GM12878 (cell line): ENCODE data around the gene GRK5. TPM values are rescaled to one million over a fixed set of nuclear protein-coding genes. Genes with fewer than 3 reads are reported as not detected.
A peak's percentile ranks its signal among the peaks of the same experiment; 100 is the strongest.

Experiments used
- ATAC-seq: fragments of 200-7000 bp; cut with Tn5 transposase; 3 replicates; pipeline ENCODE4 v1.9.1; 2020; ENCODE audit warnings: mild to moderate bottlenecking, moderate library complexity
- BruUV-seq: library from RNA; stranded (reverse); fragments of 400-500 nt; replicated peaks from 2 replicates; lab custom pipeline; 2021; lab: Mats Ljungman, UMichigan
- CTCF ChIA-PET: fragments of 300-600 bp; sonication (Branson Sonifier 250); formaldehyde crosslinking; extraction: SDS; loops from one replicate; lab custom pipeline; 2021; ENCODE audit warnings: inconsistent platforms; lab: Yijun Ruan, JAX
- POLR2A ChIA-PET: fragments of 350-600 bp; formaldehyde crosslinking; extraction: SDS; loops from one replicate; lab custom pipeline; 2021; ENCODE audit warnings: inconsistent platforms; lab: Charles Lee
- RAD21 ChIA-PET: fragments of 300-600 bp; sonication (Branson Sonifier 250); formaldehyde crosslinking; loops from one replicate; lab custom pipeline; 2023; ENCODE audit warnings: antibody characterized with exemption; ENCODE audit not compliant: unreplicated experiment; lab: Charles Lee
- SMC1A ChIA-PET: fragments of 300-600 bp; sonication (Branson Sonifier 250); formaldehyde crosslinking; loops from one replicate; lab custom pipeline; 2023; ENCODE audit not compliant: unreplicated experiment, uncharacterized antibody; lab: Charles Lee
- DNase-seq: peaks from one replicate; pipeline ENCODE4 v3.0.0-alpha.2; 2011; ENCODE audit warnings: low read depth, low spot score
- FAIRE-seq: peaks from 3 replicates; lab custom pipeline; 2011; peaks lifted over from hg19 to GRCh38; lab: Jason Lieb, UNC
- H2AFZ ChIP-seq: 2 replicates; pipeline ENCODE4 v1.6.0; 2011; ENCODE audit warnings: low read depth, low read length, control low read depth; ENCODE audit not compliant: control insufficient read depth
- H3K27ac ChIP-seq: 2 replicates; pipeline ENCODE4 v1.5.1; 2011; ENCODE audit warnings: control low read depth; ENCODE audit not compliant: control insufficient read depth, insufficient read depth
- H3K27me3 ChIP-seq, 2 experiments: replicated peaks in 1 of 2; 2 replicates each; pipeline versions ENCODE4 v1.6.0 to v1.6.1; 2011; ENCODE audit warnings: low read length in 1 of 2; ENCODE audit not compliant: control insufficient read depth in 2 of 2, insufficient read depth in 2 of 2
- H3K36me3 ChIP-seq, 2 experiments: 2 replicates each; pipeline ENCODE4 v1.5.1; 2011; ENCODE audit warnings: low read length in 1 of 2; ENCODE audit not compliant: control insufficient read depth in 2 of 2, insufficient read depth in 2 of 2
- H3K4me1 ChIP-seq: 2 replicates; pipeline ENCODE4 v1.6.1; 2011; ENCODE audit warnings: mild to moderate bottlenecking, low read length, moderate library complexity, mixed read lengths; ENCODE audit not compliant: control insufficient read depth, insufficient read depth
- H3K4me2 ChIP-seq: 2 replicates; pipeline ENCODE4 v1.6.0; 2011; ENCODE audit warnings: control low read depth; ENCODE audit not compliant: control insufficient read depth, insufficient read depth
- H3K4me3 ChIP-seq: fragments of 200-600 bp; sonication (generic); 2 replicates; pipeline ENCODE4 v1.5.1; 2016
- H3K79me2 ChIP-seq: 2 replicates; pipeline ENCODE4 v1.6.0; 2011; ENCODE audit warnings: low read length; ENCODE audit not compliant: control insufficient read depth, insufficient read depth
- H3K9ac ChIP-seq: 2 replicates; pipeline ENCODE4 v1.8.0; 2011; ENCODE audit warnings: low read length, control low read depth, mixed read lengths; ENCODE audit not compliant: control insufficient read depth, insufficient read depth
- H3K9me3 ChIP-seq: replicated peaks from 3 replicates; pipeline ENCODE4 v1.5.1; 2011; ENCODE audit warnings: mild to moderate bottlenecking, low read length; ENCODE audit not compliant: control insufficient read depth, insufficient read depth
- H4K20me1 ChIP-seq: 2 replicates; pipeline ENCODE4 v1.6.0; 2011; ENCODE audit not compliant: control insufficient read depth, insufficient read depth
- BACH1 ChIP-seq: fragments of 450-650 bp; IDR thresholded peaks from 2 replicates; pipeline ENCODE4 v1.6.1; 2017; ENCODE audit warnings: mild to moderate bottlenecking, borderline replicate concordance
- CEBPZ ChIP-seq: fragments of 150-350 bp; IDR thresholded peaks from 2 replicates; pipeline ENCODE4 v1.6.1; 2016; ENCODE audit warnings: low read depth, low read length
- GABPA ChIP-seq: IDR thresholded peaks from 2 replicates; pipeline ENCODE4 v1.6.1; 2014; ENCODE audit warnings: antibody characterized with exemption, low read depth, mild to moderate bottlenecking, inconsistent platforms
- MXI1 ChIP-seq: fragments of 150-350 bp; IDR thresholded peaks from 2 replicates; pipeline ENCODE4 v1.6.1; 2011; ENCODE audit warnings: low read depth, mild to moderate bottlenecking, inconsistent platforms, low read length, improper control_type of control experiment
- NRF1 ChIP-seq: conservative IDR thresholded peaks from 2 replicates; pipeline ENCODE4 v1.6.1; 2011; ENCODE audit warnings: mild to moderate bottlenecking, low read depth, low read length, improper control_type of control experiment
- POLR2A ChIP-seq: IDR thresholded peaks from 2 replicates; pipeline ENCODE4 v1.6.1; 2011; ENCODE audit warnings: low read depth, mild to moderate bottlenecking, low read length
- SRF ChIP-seq, 2 experiments: IDR thresholded peaks; 2 replicates each; pipeline ENCODE4 v1.6.1; 2011; ENCODE audit warnings: low read depth in 2 of 2, low read length in 2 of 2, mild to moderate bottlenecking in 1 of 2, moderate library complexity in 1 of 2
- YBX1 ChIP-seq: fragments of 450-650 bp; IDR thresholded peaks from 2 replicates; pipeline ENCODE4 v1.6.1; 2016; ENCODE audit warnings: antibody characterized with exemption
- ZZZ3 ChIP-seq: IDR thresholded peaks from 2 replicates; pipeline ENCODE4 v1.6.1; 2011; ENCODE audit warnings: low read depth; ENCODE audit not compliant: control insufficient read depth, insufficient read length
- WGBS: methylation state at CpG from one replicate; pipeline ENCODE4 v1.1.6; 2016; ENCODE audit warnings: low lambda C conversion rate; ENCODE audit not compliant: insufficient replicate concordance, insufficient coverage; ENCODE audit errors: missing lambda C conversion rate; 5-methylcytosine and 5-hydroxymethylcytosine counted together
- in situ Hi-C: fragments of 300-500 bp; cut with MboI; formaldehyde crosslinking; loops from 9 replicates; pipeline ENCODE4 v1.14.3; 2018; ENCODE audit warnings: mixed read lengths
- intact Hi-C: fragments of 100-400 bp; cut with micrococcal nuclease; formaldehyde crosslinking; loops from one replicate; pipeline ENCODE4 v1.14.2; 2022; ENCODE audit not compliant: unreplicated experiment
- polyA plus RNA-seq, 11 experiments: library from polyadenylated mRNA; depleted of rRNA in 4 of 11; unstranded in 6 of 11; stranded (reverse) in 5 of 11; fragments of >200 nt; fragmentation: Nextera tagmentation in 4 of 11; fragmentation: Illumina TruSeq in 1 of 11; extraction: Ambion mirVana in 4 of 11; extraction: Trizol in 1 of 11; gene quantifications; 1 replicate in 1 of 11; 2 replicates in 10 of 11; pipeline versions ENCODE4 v1.2.1 to v1.2.3, GENCODE V29; 2011 to 2016; ENCODE audit warnings: inconsistent platforms in 2 of 11, missing spikeins in 2 of 11, low read depth in 1 of 11
- total RNA-seq, 4 experiments: library from RNA; depleted of rRNA in 3 of 4; stranded (reverse); fragments of >200 nt in 3 of 4; fragmentation: Illumina TruSeq in 1 of 4; extraction: Trizol in 1 of 4; gene quantifications; 2 replicates each; pipeline versions ENCODE4 v1.2.1 to v1.2.3, GENCODE V29; 2013 to 2021
- TF ChIP-seq, protein P1 (sequence below): fragments of 450-650 bp; conservative IDR thresholded peaks from 2 replicates; pipeline ENCODE4 v1.6.1; 2017; ENCODE audit warnings: mild to moderate bottlenecking, moderate library complexity

GRK5 gene
- total and polyA plus RNA-seq, 10 of the 15 experiments (the other 5 are each of a cell fraction or from before 2014, with no cell fraction given): 0.11 to 22.1 (median 10.0) TPM

- POLR2A ChIA-PET: no interaction called here
- Histone ChIP-seq H3K36me3 (no peaks in the 10 kb centered on the region; a peak in 1 of 4 replicates), H3K9me3 (no peaks in the 10 kb centered on the region), H3K27me3 (no peaks in the 10 kb centered on the region), H3K4me2 (no peak overlapping the region), H4K20me1 (no peaks in the 10 kb centered on the region), H3K4me1 (peaks cover 19% of the 10 kb centered on the region), H3K4me3 (no peak overlapping the region), H2AFZ (no peak overlapping the region), H3K79me2 (no peaks in the 10 kb centered on the region), H3K27ac (no peak overlapping the region), H3K9ac (no peak overlapping the region)
- SMC1A ChIA-PET: interaction anchor here (0.6 kb wide), 1 partner anchor 145 kb away, joined by 3 read pairs; no protein-coding TSS in a partner anchor
- in situ Hi-C loops (no loop called here), intact Hi-C loops (no loop called here)
- WGBS: 95% methylated on average over 13 of the region's 13 CpGs
- RAD21 ChIA-PET: no interaction called here
- TF ChIP-seq NRF1 (no peak), YBX1 (no peak), POLR2A (0 out of 2 replicates have a peak, but pooled peaks have one; percentile 19)
- DNase-seq: no peak
- CTCF ChIA-PET: interaction anchor here (1.0 kb wide), 1 partner anchor 245 kb away, joined by 3 read pairs; no protein-coding TSS in a partner anchor
- ATAC-seq: no peak
- FAIRE-seq: no peak
- BruUV-seq: no TSS peak
These were observed 246.9 kb downstream of the GRK5 start for GRCh38 chr10:119454316-119454715.

GRCh38 chr10:119454990-119455389 is 247.6 kb downstream of the GRK5 start:
- TF ChIP-seq, protein P1, sequence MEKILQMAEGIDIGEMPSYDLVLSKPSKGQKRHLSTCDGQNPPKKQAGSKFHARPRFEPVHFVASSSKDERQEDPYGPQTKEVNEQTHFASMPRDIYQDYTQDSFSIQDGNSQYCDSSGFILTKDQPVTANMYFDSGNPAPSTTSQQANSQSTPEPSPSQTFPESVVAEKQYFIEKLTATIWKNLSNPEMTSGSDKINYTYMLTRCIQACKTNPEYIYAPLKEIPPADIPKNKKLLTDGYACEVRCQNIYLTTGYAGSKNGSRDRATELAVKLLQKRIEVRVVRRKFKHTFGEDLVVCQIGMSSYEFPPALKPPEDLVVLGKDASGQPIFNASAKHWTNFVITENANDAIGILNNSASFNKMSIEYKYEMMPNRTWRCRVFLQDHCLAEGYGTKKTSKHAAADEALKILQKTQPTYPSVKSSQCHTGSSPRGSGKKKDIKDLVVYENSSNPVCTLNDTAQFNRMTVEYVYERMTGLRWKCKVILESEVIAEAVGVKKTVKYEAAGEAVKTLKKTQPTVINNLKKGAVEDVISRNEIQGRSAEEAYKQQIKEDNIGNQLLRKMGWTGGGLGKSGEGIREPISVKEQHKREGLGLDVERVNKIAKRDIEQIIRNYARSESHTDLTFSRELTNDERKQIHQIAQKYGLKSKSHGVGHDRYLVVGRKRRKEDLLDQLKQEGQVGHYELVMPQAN: no peak
- TF ChIP-seq CEBPZ (no peak), GABPA (no peak), SRF (IDR thresholded peaks at IDR 0.05; ENCODE audit: low read depth in 2 of 2, low read length in 2 of 2) (no peak), MXI1 (no peak), ZZZ3 (no peak), BACH1 (no peak)
- TF ChIP-seq, all 136 proteins: peak for 0
- RAD21 ChIA-PET: no interaction called here
- H3K4me2 ChIP-seq: no peak overlapping the region

More at GRCh38 chr10:119454990-119455389, 247.6 kb downstream of the GRK5 start:
- no peak for DNase-seq
- H3K4me3 ChIP-seq: no peak overlapping the region
- H2AFZ ChIP-seq: no peak overlapping the region
- WGBS: 90% methylated on average over 18 of the region's 18 CpGs
- in situ Hi-C loops (no loop called here), intact Hi-C loops (no loop called here)
- no peaks in the 10 kb centered on the region; a peak in 1 of 4 replicates for H3K36me3 ChIP-seq
- H4K20me1 ChIP-seq: no peaks in the 10 kb centered on the region
- FAIRE-seq: no peak
- H3K79me2 ChIP-seq: no peaks in the 10 kb centered on the region
- ChIA-PET SMC1A (interaction anchor here (0.6 kb wide), 1 partner anchor 146 kb away, joined by 3 read pairs; no protein-coding TSS in a partner anchor), POLR2A (no interaction called here), CTCF (no interaction called here)
- no peaks in the 10 kb centered on the region for H3K9me3 ChIP-seq
- no TSS peak for BruUV-seq
- no peak overlapping the region for H3K9ac ChIP-seq
- no peak overlapping the region for H3K27ac ChIP-seq
- no peaks in the 10 kb centered on the region for H3K27me3 ChIP-seq
- peaks cover 15% of the 10 kb centered on the region for H3K4me1 ChIP-seq
- no peak for ATAC-seq
